K562 (cell line): ENCODE data around the gene SLC8A2. TPM values are rescaled to one million over a fixed set of nuclear protein-coding genes. Genes with fewer than 3 reads are reported as not detected.

Experiments
- ATAC-seq: fragments of 200-7000 bp; cut with Tn5 transposase; 3 replicates; pipeline ENCODE4 v1.9.1; 2020; ENCODE audit warnings: moderate library complexity
- BruUV-seq: library from RNA; stranded (reverse); fragments of 400-500 nt; replicated peaks from 2 replicates; lab custom pipeline; 2021; lab: Mats Ljungman, UMichigan
- CTCF ChIA-PET: fragments of 300-600 bp; formaldehyde crosslinking; extraction: SDS; loops from one replicate; lab custom pipeline; 2021; ENCODE audit warnings: low intra/inter-chr PET ratio; lab: Yijun Ruan, JAX
- POLR2A ChIA-PET: fragments of 300-600, 350-650 bp; sonication (Branson Sonifier 250); formaldehyde crosslinking; extraction: SDS; loops from one replicate; lab custom pipeline; 2021; ENCODE audit warnings: antibody characterized with exemption, inconsistent platforms; lab: Yijun Ruan, JAX
- DNase-seq, 4 experiments: peaks; one replicate each; pipeline versions ENCODE4 v3.0.0 to v3.0.0-alpha.2; 2011 to 2018; ENCODE audit warnings: low spot score in 3 of 4, mixed read lengths in 3 of 4; ENCODE audit errors: extremely low read depth in 1 of 4
- FAIRE-seq: peaks from 2 replicates; lab custom pipeline; 2011; peaks lifted over from hg19 to GRCh38; lab: Jason Lieb, UNC
- H2AFZ ChIP-seq: 2 replicates; pipeline ENCODE4 v1.6.0; 2011; ENCODE audit warnings: low read depth, low read length, control low read depth, inconsistent platforms
- H3K27ac ChIP-seq: fragments of 200-600 bp; 3 replicates; pipeline ENCODE4 v1.8.0; 2011; ENCODE audit warnings: low read depth, mild to moderate bottlenecking, control low read depth, inconsistent platforms, low read length, moderate library complexity, mixed read lengths; ENCODE audit errors: extremely low read depth
- H3K27me3 ChIP-seq, 2 experiments: fragments of 300-600 bp in 1 of 2; 2 replicates in 1 of 2; 3 replicates in 1 of 2; pipeline versions ENCODE4 v1.6.0 to v1.8.0; 2011; ENCODE audit warnings: inconsistent platforms in 2 of 2, low read length in 2 of 2, mild to moderate bottlenecking in 1 of 2, mixed read lengths in 1 of 2, moderate library complexity in 1 of 2; ENCODE audit not compliant: control insufficient read depth in 2 of 2, insufficient read depth in 2 of 2
- H3K36me3 ChIP-seq: fragments of 300-600 bp; 3 replicates; pipeline ENCODE4 v1.8.0; 2011; ENCODE audit warnings: mild to moderate bottlenecking, low read length, inconsistent platforms; ENCODE audit not compliant: control insufficient read depth, insufficient read depth
- H3K4me1 ChIP-seq, 2 experiments: fragments of 200-600 bp in 1 of 2; replicated peaks in 1 of 2; 2 replicates in 1 of 2; 3 replicates in 1 of 2; pipeline versions ENCODE4 v1.5.1 to v1.8.0; 2011; ENCODE audit warnings: inconsistent platforms in 2 of 2, low read length in 2 of 2, mild to moderate bottlenecking in 1 of 2, mixed read lengths in 1 of 2, moderate library complexity in 1 of 2; ENCODE audit not compliant: control insufficient read depth in 2 of 2, insufficient read depth in 2 of 2
- H3K4me2 ChIP-seq: 2 replicates; pipeline ENCODE4 v1.6.1; 2011; ENCODE audit warnings: low read length, control low read depth, inconsistent platforms, mixed read lengths; ENCODE audit not compliant: insufficient read depth
- H3K4me3 ChIP-seq: fragments of 200-600 bp; sonication (generic), shearing (Covaris generic); 2 replicates; pipeline ENCODE4 v1.5.1; 2016; ENCODE audit warnings: control low read depth, inconsistent platforms
- H3K79me2 ChIP-seq: fragments of 200-600 bp; 3 replicates; pipeline ENCODE4 v1.8.0; 2011; ENCODE audit warnings: low read length, inconsistent platforms; ENCODE audit not compliant: control insufficient read depth, insufficient read depth
- H3K9ac ChIP-seq, 2 experiments: 2 replicates each; pipeline versions ENCODE4 v1.6.0 to v1.6.1; 2011; ENCODE audit warnings: low read depth in 2 of 2, low read length in 2 of 2, control low read depth in 1 of 2, inconsistent platforms in 1 of 2, mild to moderate bottlenecking in 1 of 2, mixed read lengths in 1 of 2; ENCODE audit not compliant: insufficient read depth in 1 of 2
- H3K9me1 ChIP-seq: one replicate; pipeline ENCODE4 v1.6.0; 2011; ENCODE audit warnings: inconsistent platforms, mild to moderate bottlenecking, low read length, moderate library complexity; ENCODE audit not compliant: control insufficient read depth, insufficient read depth
- H3K9me3 ChIP-seq: replicated peaks from 2 replicates; pipeline ENCODE4 v1.5.1; 2011; ENCODE audit warnings: low read depth, low read length, inconsistent platforms; ENCODE audit not compliant: control insufficient read depth, insufficient read depth
- H4K20me1 ChIP-seq: replicated peaks from 2 replicates; pipeline ENCODE4 v1.6.1; 2011; ENCODE audit warnings: low read length, inconsistent platforms, mixed read lengths; ENCODE audit not compliant: control insufficient read depth, insufficient read depth
- CEBPZ ChIP-seq: fragments of 150-350 bp; IDR thresholded peaks from 2 replicates; pipeline ENCODE4 v1.6.1; 2014; ENCODE audit warnings: low read depth, mild to moderate bottlenecking, low read length, borderline replicate concordance
- DACH1 ChIP-seq: fragments of 450-650 bp; IDR thresholded peaks from 2 replicates; pipeline ENCODE4 v1.6.1; 2018; ENCODE audit not compliant: partially characterized antibody
- DDX20 ChIP-seq: fragments of 450-650 bp; IDR thresholded peaks from 2 replicates; pipeline ENCODE4 v1.6.1; 2016; ENCODE audit warnings: missing genetic modification characterization, low read depth, mild to moderate bottlenecking, missing compliant biosample characterization, moderate library complexity
- ETV6 ChIP-seq, 3 experiments: fragments of 150-350 bp in 1 of 3; sonication (generic) in 1 of 3; formaldehyde crosslinking in 1 of 3; IDR thresholded peaks; 2 replicates each; pipeline versions ENCODE4 v1.6.1 to v1.8.0; 2014 to 2022; ENCODE audit warnings: borderline replicate concordance in 2 of 3, low read depth in 2 of 3, antibody characterized with exemption in 1 of 3, low read length in 1 of 3, mild to moderate bottlenecking in 1 of 3, missing genetic modification reagents in 1 of 3
- XRCC5 ChIP-seq: fragments of 200-400 bp; formaldehyde crosslinking; IDR thresholded peaks from 2 replicates; pipeline ENCODE4 v1.6.1; 2017; ENCODE audit warnings: low read depth, mild to moderate bottlenecking, low read length
- WGBS: fragments of 100-300 bp; shearing (Covaris generic); methylation state at CpG from one replicate; pipeline ENCODE4 v1.1.6; 2016; ENCODE audit warnings: low coverage, mixed read lengths; ENCODE audit not compliant: insufficient coverage; ENCODE audit errors: missing lambda C conversion rate; 5-methylcytosine and 5-hydroxymethylcytosine counted together
- in situ Hi-C: fragments of 300-500 bp; cut with MboI; formaldehyde crosslinking; loops from 4 replicates; pipeline ENCODE4 v1.15.0; 2018; ENCODE audit warnings: inconsistent platforms, mixed read lengths
- intact Hi-C: fragments of 100-400 bp; cut with micrococcal nuclease; formaldehyde crosslinking; loops from 2 replicates; pipeline ENCODE4 v1.14.2; 2022
- polyA plus RNA-seq, 8 experiments: library from polyadenylated mRNA; depleted of rRNA in 4 of 8; stranded (reverse) in 5 of 8; unstranded in 3 of 8; fragments of >200 nt; fragmentation: Nextera tagmentation in 2 of 8; fragmentation: Illumina TruSeq in 1 of 8; extraction: Ambion mirVana in 2 of 8; extraction: Trizol in 1 of 8; gene quantifications; 2 replicates each; pipeline versions ENCODE4 v1.2.1 to v1.2.3, GENCODE V29; 2011 to 2014; ENCODE audit warnings: inconsistent platforms in 1 of 8, missing spikeins in 1 of 8
- total RNA-seq, 7 experiments: library from RNA; depleted of rRNA in 6 of 7; stranded (reverse); fragments of >200 nt in 6 of 7; fragmentation: Illumina TruSeq in 2 of 7; extraction: Trizol in 2 of 7; gene quantifications; 2 replicates each; pipeline versions ENCODE4 v1.2.1 to v1.2.3, GENCODE V29; 2011 to 2021; ENCODE audit warnings: low replicate concordance in 1 of 7
- TF ChIP-seq, protein P1 (sequence below): fragments of 250-450 bp; sonication (Bioruptor Pico); IDR thresholded peaks from 2 replicates; pipeline ENCODE4 v1.4.0; 2020; ENCODE audit warnings: mild to moderate bottlenecking, moderate library complexity
- TF ChIP-seq, protein P2 (sequence below): fragments of 450-650 bp; formaldehyde crosslinking; IDR thresholded peaks from 2 replicates; pipeline ENCODE4 v1.4.0; 2020; ENCODE audit warnings: mild to moderate bottlenecking, mixed read lengths

The SLC8A2 gene
- total and polyA plus RNA-seq, 9 of the 15 experiments (the other 6 are each of a cell fraction or from before 2014, with no cell fraction given) = 0.07 to 0.66 (median 0.24) TPM; not detected in 3

- H3K27ac ChIP-seq = peak overlapping the region; percentile 63
- peaks cover 2% of the 10 kb centered on the region; the same call in 1 of the 3 replicates for H3K79me2 ChIP-seq
- CTCF ChIA-PET = interaction anchor here (0.5 kb wide), 1 partner anchor 13 kb away, joined by 3 read pairs; the partner anchor contains the start of gene KPTN
- 27% methylated on average over 20 of the region's 23 CpGs for WGBS
- ATAC-seq = peak; percentile 92
- no peaks in the 10 kb centered on the region for H3K27me3 ChIP-seq
- POLR2A ChIA-PET = interaction anchor here (0.5 to 1.8 kb wide), 7 partner anchors 10 to 257 kb away, joined by 3 to 7 read pairs (median 3); no protein-coding TSS in a partner anchor
- peaks cover 28 to 82% of the 10 kb centered on the region in 2 experiments; a peak in 4 of 5 replicates for H3K4me1 ChIP-seq
- peak overlapping the region; percentile 36 to 89; a peak in 3 of 4 replicates for H3K9ac ChIP-seq
- DNase-seq = peak; percentile 80 to 93 (median 86)
- BruUV-seq = no TSS peak
- 0 out of 2 replicates have a peak, but pooled peaks cover 5% of the 10 kb centered on the region for H4K20me1 ChIP-seq
- intact Hi-C loops (no loop called here), in situ Hi-C loops (no loop called here)
- peak; percentile 99 for FAIRE-seq
- H3K4me2 ChIP-seq = peak overlapping the region; percentile 74
- H3K36me3 ChIP-seq = peaks cover 59% of the 10 kb centered on the region; the same call in 2 of the 3 replicates
- peaks cover 5% of the 10 kb centered on the region for H3K9me1 ChIP-seq
- H3K9me3 ChIP-seq = no peaks in the 10 kb centered on the region
- no peak overlapping the region; the same call in 1 of the 2 replicates for H3K4me3 ChIP-seq
- no peak overlapping the region; the same call in 1 of the 2 replicates for H2AFZ ChIP-seq
- TF ChIP-seq, protein P1, sequence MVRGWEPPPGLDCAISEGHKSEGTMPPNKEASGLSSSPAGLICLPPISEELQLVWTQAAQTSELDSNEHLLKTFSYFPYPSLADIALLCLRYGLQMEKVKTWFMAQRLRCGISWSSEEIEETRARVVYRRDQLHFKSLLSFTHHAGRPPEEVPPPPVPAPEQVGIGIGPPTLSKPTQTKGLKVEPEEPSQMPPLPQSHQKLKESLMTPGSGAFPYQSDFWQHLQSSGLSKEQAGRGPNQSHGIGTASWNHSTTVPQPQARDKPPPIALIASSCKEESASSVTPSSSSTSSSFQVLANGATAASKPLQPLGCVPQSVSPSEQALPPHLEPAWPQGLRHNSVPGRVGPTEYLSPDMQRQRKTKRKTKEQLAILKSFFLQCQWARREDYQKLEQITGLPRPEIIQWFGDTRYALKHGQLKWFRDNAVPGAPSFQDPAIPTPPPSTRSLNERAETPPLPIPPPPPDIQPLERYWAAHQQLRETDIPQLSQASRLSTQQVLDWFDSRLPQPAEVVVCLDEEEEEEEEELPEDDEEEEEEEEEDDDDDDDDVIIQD (CRISPR knock-in tag) = no peak
- TF ChIP-seq ETV6 (IDR thresholded peaks at IDR 0.05; ENCODE audit: borderline replicate concordance in 1 of 2, low read depth in 2 of 2, low read length in 1 of 2) (no peak), ETV6 (CRISPR knock-in tag; IDR thresholded peaks at IDR 0.05; ENCODE audit: borderline replicate concordance) (no peak), CEBPZ (no peak), DACH1 (peak; percentile 71), XRCC5 (no peak), DDX20 (tag) (no peak)
- TF ChIP-seq, protein P2, sequence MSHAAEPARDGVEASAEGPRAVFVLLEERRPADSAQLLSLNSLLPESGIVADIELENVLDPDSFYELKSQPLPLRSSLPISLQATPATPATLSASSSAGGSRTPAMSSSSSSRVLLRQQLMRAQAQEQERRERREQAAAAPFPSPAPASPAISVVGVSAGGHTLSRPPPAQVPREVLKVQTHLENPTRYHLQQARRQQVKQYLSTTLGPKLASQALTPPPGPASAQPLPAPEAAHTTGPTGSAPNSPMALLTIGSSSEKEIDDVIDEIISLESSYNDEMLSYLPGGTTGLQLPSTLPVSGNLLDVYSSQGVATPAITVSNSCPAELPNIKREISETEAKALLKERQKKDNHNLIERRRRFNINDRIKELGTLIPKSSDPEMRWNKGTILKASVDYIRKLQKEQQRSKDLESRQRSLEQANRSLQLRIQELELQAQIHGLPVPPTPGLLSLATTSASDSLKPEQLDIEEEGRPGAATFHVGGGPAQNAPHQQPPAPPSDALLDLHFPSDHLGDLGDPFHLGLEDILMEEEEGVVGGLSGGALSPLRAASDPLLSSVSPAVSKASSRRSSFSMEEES = no peak
Observed at GRCh38 chr19:47497050-47497766, 25.5 kb upstream of the SLC8A2 start.
